ENCODE data around the gene NUDCD3. TPM values are rescaled to one million over a fixed set of nuclear protein-coding genes. Genes with fewer than 3 reads are reported as not detected.

Gene NUDCD3
- total and polyA plus RNA-seq, 12 donors: 16.2 to 116 (median 102) TPM

DNA sequence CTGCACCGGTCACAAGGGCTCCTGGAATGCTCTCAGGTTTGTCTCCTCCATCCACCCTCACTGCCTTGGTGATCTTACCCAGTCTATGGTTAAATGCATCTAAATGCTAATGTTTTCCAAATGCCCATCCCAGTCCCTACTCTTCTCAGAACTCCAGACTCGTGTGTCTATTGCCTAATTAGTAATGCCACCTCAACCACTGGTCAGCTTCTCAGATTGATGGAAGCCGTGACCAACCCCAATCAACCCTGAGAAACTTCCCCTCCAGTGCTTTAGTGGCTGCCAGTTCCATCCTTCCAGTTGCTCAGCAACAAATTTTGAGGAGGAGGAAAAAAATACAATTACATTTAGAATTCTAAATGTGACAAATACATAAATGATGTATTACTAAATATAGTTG lies 18.6 kb downstream of the NUDCD3 start:
- Histone ChIP-seq H3K36me3 (peaks cover 0 to 81% (median 0%) of the 10 kb centered on the region in 9 donors), H3K27ac (no peak overlapping the region), H3K27me3 (no peaks in the 10 kb centered on the region), H3K4me1 (peaks cover 3 to 66% (median 42%) of the 10 kb centered on the region in 9 donors), H3K4me3 (no peak overlapping the region), H3K9me3 (no peaks in the 10 kb centered on the region)
- no peak for TF ChIP-seq CTCF (IDR thresholded peaks at IDR 0.05)
- DNase-seq: no peak
- 81% methylated on average over 3 of the region's 3 CpGs for WGBS, 2 donors
- intact Hi-C loops (cut with DNase I): loop anchor here in 5 of 10 donors (5.0 to 10.0 kb wide), 7 partner anchors 75 to 230 kb away; partner anchors contain the start of gene CAMK2B (in 1 of the 5)
- ATAC-seq: peak in 1 of 8 donors; percentile 38

- no peak for ATAC-seq
- Histone ChIP-seq H3K27ac (no peak overlapping the region), H3K36me3 (peaks cover 0 to 81% (median 0%) of the 10 kb centered on the region in 9 donors), H3K4me1 (peaks cover 3 to 66% (median 43%) of the 10 kb centered on the region in 9 donors), H3K4me3 (no peak overlapping the region), H3K27me3 (no peaks in the 10 kb centered on the region), H3K9me3 (no peaks in the 10 kb centered on the region)
- no peak for DNase-seq
- no peak for TF ChIP-seq CTCF (IDR thresholded peaks at IDR 0.05)
- intact Hi-C loops (cut with DNase I): loop anchor here in 5 of 10 donors (5.0 to 10.0 kb wide), 7 partner anchors 74 to 229 kb away; partner anchors contain the start of gene CAMK2B (in 1 of the 5)
- WGBS, 2 donors: 96% methylated on average over 1 of the region's 1 CpG
Measured at GRCh38 chr7:44471436-44471835, 19.0 kb downstream of the NUDCD3 start.

DNA sequence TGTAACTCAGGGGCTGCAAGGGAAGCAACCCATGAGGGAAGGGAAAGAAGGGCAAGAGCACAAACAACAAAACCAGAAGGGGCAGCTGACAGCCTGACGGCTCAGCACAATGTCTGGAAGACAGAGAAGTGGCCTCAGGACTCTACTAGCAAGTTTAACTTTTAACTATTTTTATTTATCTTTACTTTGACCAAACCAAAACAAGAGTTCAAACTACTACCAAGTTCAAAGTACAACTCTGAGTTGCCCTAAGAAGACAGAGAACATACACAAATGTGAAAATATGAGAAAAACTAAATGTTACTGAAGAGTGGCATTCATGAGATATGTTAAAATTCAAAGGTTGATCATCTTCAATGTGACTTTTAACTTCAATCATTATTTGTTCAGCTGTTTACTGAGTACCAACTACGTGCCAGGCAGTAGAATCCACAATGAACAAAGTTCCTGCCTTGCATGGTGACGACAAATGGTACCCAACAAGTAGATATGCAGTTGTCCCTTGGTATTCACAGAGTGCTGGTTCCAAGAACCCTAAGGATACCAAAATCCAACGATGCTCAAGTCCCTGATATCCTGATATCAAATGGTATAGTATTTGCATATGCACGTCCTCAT lies 19.7 kb downstream of the NUDCD3 start:
- Histone ChIP-seq H3K27me3 (no peaks in the 10 kb centered on the region), H3K36me3 (peaks cover 0 to 81% (median 0%) of the 10 kb centered on the region in 9 donors), H3K9me3 (no peaks in the 10 kb centered on the region), H3K4me1 (peaks cover 3 to 70% (median 49%) of the 10 kb centered on the region in 9 donors), H3K27ac (peak overlapping the region in 3 of 10 donors; percentile 16 to 22 (median 21)), H3K4me3 (no peak overlapping the region)
- DNase-seq: no peak
- intact Hi-C loops (cut with DNase I): loop anchor here in 5 of 10 donors (5.0 to 10.0 kb wide), 7 partner anchors 73 to 228 kb away; partner anchors contain the start of gene CAMK2B (in 1 of the 5)
- no peak for ATAC-seq
- 81 to 88% methylated on average over 5 of the region's 5 CpGs for whole genome bisulfite sequencing, 2 donors
- TF ChIP-seq CTCF (IDR thresholded peaks at IDR 0.05): no peak

DNA sequence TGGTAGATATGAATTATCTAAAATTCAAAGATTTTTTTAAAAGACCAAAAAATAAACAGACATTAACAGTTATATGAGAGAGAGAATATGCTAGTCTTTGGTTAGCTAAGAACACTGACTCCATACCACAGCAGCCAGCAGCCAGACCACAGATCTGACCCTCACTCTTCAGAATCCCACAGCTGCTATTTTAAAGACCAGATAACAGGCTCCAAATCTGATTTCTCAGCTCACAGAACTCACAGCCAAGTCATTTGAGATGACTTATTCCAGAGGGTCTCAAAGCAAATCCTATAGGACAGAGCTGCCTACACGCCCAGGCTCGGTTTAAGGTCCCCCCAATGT lies 20.4 kb downstream of the NUDCD3 start:
- Histone ChIP-seq H3K27me3 (no peaks in the 10 kb centered on the region), H3K4me3 (no peak overlapping the region), H3K9me3 (no peaks in the 10 kb centered on the region), H3K27ac (peak overlapping the region in 3 of 10 donors; percentile 16 to 22 (median 21)), H3K36me3 (peaks cover 0 to 75% (median 0%) of the 10 kb centered on the region in 9 donors), H3K4me1 (peaks cover 4 to 76% (median 52%) of the 10 kb centered on the region in 9 donors)
- intact Hi-C loops (cut with DNase I): loop anchor here in 5 of 10 donors (5.0 to 10.0 kb wide), 7 partner anchors 73 to 228 kb away; partner anchors contain the start of gene CAMK2B (in 1 of the 5)
- DNase-seq: no peak
- no peak for ATAC-seq
- TF ChIP-seq CTCF (IDR thresholded peaks at IDR 0.05): no peak
- WGBS, 2 donors: 78 to 86% methylated on average over 2 of the region's 2 CpGs
